Stimulated activated CD4-positive, alpha-beta T cell treated with anti-CD3 and anti-CD28 coated beads, TNF-alpha, amount 100 ng/mL, for 48 hours (primary cell): ENCODE data around the gene LACTB.
A peak's percentile ranks its signal among the peaks of the same experiment; 100 is the strongest.

Source experiments
- DNase-seq, 3 donors: peaks; one replicate each; pipeline ENCODE4 v3.0.0-alpha.2; 2020; ENCODE audit warnings: low read depth in 3 of 3

LACTB gene, protein sequence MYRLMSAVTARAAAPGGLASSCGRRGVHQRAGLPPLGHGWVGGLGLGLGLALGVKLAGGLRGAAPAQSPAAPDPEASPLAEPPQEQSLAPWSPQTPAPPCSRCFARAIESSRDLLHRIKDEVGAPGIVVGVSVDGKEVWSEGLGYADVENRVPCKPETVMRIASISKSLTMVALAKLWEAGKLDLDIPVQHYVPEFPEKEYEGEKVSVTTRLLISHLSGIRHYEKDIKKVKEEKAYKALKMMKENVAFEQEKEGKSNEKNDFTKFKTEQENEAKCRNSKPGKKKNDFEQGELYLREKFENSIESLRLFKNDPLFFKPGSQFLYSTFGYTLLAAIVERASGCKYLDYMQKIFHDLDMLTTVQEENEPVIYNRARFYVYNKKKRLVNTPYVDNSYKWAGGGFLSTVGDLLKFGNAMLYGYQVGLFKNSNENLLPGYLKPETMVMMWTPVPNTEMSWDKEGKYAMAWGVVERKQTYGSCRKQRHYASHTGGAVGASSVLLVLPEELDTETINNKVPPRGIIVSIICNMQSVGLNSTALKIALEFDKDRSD

DNA sequence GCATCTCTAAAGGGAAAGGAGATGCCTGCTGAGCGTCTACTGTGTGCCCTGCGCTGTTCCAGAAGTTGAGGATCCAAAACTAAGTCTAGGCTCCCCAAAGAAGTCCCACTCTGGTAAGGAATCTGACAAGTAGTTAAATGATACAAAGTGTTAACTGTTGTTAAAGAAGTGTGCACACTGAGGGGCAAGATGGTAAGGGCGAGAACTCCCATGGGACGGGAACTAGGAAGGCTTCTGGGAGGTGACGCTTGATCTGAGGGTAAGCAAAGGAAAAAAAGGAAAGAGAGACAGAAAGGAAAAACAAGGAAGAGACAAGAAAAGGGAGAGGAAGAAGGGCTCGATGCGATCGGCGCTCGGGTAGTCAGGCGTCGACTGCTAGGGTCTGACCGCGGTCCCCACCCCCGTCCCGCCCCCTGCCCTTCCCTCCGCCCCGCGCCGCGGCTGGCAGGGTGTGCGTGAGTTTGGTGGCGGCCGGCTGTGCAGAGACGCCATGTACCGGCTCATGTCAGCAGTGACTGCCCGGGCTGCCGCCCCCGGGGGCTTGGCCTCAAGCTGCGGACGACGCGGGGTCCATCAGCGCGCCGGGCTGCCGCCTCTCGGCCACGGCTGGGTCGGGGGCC, at the start of gene LACTB:
Gene LACTB (plus strand): TSS at position 480 of the 620 bp plus-strand sequence. CDS start 11 bp downstream, at position 491.
- peak; percentile 69 to 77 (median 70) for DNase-seq

DNA sequence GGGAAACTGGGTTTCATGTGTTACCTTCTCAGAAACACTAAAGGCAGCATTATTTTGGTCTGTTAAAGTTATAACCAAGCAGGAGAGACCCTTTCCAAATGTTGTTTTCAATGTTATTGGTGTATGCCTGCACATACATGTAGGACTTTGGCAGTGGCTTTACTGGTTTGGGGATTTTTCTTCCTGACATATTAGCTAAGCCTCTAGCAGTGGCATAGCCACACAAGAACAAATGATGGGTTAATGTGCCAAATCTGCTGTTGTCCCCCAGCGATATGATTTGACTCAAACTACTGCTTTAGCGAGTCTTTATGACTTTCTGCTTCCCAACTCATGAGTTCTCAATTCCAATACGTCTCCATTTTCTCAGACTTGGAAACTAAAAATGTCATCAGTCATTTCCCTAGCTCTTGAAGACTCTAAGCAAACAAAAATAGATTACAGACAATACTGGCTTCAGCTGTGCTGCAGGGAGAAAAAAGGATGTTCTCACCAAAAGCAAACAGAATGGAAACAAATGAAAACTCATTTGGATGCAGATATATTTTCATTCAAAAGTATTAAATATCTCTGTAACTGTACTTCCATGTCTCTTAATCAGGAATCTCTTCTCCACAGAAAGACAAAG, 49.5 kb upstream of the LACTB start:
- DNase-seq = no peak

DNA sequence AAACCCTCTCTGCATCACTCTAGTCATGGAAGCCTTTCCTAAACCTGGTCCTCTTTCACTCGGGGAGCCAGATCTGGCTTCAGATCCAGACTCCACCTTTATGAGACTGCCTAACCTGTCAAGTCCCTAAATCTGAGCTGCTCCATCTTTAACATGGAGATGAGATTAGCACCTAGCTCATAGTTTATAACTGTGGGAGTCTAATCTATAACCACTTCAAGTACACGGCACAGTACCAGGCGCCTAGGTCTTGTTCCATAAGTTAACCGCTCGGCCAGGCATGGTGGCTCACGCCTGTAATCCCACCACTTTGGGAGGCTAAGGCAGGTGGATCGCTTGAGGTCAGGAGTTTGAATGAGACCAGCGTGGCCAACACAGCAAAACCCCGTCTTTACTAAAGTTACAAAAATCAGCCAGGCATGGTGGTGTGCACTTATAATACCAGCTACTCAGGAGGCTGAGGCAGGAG, 48.8 kb upstream of the LACTB start:
- DNase-seq = no peak

DNA sequence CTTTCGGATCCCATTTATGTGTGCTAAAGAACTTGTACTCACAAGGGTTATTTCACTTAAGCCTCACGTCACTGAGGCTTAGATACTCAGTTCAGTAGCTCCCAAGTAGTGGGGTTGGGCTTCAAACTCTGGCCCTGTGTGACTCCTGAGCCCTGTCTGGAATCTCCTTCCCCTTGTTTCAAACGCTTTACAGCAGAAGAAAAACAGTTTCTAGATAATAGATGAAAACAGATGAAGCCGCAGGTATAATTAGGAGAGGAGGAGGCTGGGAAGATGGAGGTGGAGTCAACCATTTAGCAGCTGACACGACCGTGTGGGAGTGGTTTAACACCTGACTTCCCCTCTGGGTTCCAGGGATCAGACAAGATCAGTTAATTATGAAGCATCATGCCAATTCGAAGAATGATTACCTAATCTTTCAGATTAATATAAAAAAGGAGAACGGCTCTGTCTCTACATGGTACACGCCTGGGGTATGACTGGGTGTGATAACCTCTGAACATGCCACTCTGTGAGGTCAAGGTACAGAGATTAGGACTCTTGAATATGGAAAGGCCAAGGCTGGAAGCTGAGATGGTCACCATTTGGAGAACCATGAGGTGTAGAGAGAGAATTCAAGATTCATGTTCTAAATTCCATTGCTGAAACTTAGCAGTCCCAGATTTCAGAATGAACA, 48.0 kb upstream of the LACTB start:
- no peak for DNase-seq

DNA sequence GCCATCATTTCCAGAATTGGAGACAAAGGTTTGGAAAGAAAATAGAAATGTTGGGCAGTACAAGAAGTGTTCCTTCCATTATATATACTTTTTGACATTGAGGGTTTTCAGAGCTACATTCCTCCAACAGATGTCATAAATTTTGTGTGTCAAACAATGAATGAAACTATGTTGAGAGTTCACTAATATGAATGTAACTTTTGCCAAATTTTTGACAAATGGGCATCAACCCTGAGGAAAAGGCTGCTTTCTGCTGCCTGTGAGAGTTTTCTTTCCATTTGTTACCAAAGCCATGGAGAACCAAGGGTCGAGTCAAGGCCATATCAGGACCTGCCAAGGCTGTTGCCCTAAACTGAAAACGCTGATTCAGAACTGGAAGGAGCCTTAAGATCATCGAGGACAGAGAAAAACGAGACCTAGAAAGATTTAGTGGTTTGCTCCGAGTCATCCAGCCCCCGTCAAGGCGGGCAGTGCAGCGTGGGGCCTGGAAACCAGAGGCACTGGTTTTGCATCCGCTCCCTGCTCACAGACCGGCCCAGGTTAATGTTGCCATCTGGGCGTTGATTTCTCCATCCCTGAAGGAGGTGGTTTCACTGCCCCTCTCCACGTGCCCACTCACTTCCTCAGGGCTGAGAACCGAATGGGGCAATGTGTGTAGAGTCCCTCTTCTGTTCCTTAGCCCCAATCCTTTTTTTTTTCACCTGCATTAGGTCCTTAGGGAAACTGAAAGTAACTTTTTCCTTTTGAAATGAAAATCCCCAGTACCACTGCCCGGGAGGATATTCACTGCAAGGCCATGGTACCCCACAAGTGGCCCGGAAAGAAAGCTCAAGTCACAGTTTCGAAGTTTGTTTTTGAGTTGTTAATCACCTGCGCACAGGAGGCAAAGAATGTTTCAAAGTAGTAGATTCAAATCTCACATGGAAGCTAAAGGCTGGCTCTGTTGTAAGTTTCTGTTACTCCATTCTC, 46.4 kb upstream of the LACTB start:
- no peak for DNase-seq

DNA sequence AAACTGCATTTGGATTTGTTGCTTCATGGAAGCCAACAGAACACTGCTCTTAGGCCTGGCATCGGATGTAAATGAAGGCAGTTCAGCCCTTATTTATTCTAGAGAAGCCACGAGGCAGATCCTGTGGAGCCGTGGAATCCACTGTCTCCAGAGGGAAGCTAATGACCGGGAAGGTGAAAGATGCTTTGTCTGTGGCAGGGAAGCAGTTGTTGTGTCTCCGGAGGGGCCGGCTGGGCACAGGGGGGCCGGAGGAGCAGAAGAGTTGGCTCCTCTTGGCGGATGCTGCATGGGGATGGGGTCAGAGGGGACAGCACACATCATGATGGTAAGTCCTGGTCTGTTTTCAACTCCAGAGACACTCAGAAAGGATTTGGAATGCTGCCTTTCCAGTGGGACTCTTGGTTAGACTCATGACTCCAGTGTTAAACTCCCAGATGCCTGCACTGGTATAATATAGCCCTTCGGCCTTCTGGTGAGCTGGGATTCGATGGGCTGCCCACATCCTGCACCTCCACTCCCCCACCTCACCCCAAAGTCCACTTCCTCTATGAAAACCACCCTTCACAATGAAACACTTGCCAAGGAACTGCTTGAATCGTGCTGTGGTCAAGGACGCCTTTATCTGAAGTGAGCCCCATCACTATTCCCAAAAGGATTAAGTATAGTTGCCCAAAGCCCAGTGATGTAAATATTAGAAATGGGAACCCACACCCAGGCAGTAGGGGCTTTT, 45.5 kb upstream of the LACTB start:
- no peak for DNase-seq

DNA sequence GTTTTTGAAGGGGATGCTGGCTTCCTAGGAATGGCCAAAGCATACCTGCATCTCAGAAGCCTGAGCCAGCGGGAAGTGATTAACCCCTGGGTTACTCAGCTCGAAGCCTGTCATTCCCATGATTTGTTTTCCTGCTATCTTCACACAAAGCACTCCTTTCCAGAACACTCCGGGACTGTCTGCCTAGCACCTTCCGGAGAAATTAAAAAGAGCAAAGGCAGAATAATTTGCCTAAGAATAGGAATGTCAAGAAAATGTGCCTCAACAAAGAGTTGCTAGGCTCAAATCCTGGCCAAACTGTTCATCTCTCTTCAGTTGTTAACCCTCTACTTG, 45.0 kb upstream of the LACTB start:
- no peak for DNase-seq

DNA sequence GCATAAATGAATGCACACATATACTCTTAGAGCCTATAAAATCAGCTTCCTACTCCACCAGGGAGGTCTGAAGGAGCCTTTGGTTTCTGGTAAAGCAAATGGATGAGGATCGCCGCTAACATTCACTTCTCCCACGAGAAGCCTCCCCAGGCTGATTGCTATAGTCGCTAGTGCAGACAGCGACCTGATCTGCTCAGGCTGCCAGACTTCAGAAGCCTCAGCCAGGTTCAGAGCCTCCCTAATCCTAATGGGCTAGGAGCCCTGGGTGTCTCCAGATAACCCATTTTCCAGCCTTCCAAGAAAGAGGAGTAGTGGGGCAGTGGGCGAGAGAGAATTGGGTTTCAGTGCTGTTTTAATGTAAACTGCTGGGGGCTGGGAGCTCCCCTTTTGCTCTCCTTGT, 43.7 kb upstream of the LACTB start:
- DNase-seq = no peak

DNA sequence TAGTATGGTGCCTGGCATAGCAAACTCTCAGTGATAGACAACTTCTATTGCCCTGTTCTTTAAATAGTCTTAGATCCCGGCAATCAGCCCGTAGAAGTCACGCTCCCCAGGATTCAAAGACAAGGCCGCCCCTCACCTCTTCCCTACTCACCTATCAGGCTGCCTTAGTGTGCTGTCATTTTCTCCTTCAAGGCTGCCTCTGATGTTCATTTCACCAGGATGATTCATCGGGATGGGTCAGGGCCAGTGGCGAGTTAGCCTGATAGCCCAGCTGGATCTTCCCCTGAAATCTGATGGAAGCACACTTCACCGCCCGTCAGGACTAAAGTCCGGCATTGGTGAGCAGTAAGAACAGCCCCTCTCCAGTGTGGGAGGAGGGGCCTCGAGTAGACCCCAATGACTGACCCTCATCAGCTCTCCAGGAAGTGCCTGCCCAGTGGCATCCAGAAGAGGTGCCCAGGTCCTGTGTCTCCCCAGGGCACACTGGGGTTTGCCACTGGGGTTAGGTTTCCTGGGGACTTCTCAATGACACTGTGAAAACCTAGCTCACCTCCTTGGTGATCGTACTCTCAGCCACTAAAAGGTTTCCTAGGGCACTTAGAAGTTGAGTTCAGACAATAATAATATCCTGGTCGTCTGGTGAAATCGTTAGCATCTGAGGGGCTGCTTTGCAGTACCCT, 41.6 kb upstream of the LACTB start:
- no peak for DNase-seq

DNA sequence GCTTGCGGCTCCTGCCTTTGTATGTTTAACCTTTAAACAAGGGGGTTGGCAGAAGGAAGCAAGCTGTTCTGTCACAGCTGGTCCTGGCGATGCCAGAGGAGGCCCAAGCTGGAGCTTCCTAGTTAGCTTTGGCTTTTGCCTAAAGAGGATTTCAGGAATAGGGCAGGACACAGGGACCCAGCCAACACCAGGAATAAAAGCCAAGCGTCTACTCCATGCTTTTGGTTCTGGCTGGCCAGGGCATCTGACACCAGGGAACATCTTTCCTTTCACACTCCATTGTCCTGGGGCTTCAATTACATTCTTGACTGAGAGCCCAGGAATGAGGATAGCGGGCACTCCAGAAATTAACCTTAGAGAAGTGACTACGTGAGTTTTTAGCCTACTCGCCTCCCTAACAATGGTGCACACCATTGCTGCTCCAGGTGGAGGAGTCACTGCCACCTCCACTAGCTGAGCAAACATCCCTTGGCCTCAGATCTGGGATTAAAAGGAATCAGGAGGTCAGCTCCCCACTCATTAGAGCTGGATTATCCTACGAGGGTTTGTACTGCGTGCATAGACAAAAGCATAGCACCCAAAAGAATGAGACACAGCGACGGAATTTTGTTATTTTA, 40.9 kb upstream of the LACTB start:
- no peak for DNase-seq

DNA sequence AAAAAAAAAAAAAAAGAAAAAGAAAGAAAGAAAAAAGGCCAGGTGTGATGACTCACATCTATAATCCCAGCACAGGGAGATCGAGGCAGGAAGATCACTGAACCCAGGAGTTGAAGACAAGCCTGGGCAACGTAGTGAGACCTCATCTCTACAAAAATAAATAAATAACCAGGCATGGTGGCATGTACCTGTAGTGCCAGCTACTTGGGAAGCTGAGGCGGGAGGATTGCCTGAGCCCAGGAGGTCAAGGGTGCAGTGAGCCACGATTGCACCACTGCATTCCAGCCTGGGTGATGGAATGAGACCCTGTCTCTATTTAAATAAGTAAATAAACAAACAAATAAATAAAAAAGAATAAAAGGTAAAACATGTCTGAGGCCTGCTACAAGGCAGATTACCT, 39.3 kb upstream of the LACTB start:
- DNase-seq = no peak

DNA sequence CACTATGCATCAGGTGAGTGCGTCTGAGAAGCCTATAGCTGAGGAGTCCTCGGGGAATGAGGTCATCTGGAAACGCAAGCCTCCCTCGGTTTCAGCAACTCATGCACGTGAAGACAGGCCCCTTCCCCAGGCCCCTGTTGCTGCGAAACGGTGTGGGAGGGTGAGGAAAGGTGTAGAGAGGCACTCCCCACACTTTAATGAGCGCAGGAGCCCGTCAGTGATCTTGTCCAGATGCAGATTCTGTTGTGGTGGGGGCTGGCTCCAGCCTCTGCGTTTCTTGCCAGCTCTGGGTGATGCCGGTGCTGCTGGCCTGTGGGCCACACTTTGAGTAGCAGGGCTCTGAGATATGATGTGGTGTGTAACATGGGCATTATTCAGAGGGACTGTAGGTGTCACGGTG, 38.6 kb upstream of the LACTB start:
- DNase-seq = no peak

DNA sequence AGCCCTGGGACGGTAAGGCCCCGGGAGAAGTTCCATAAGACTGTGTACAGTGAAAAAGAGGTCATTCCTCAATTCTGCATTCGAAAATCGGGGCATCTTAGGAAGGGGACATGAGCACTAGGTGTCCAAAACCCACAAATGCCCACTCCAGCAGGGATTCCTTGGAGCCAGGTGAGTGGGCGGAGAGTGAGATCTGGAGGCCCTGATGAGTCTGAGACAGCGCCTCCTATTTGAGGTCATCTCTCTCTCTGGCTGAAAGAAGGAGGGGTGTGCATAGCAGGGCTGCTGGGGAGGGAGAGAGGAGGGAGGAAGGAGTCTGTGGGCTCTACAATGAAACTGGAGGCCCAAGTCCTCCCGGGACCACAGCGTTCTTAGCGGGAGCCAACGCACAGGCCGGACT, 38.1 kb upstream of the LACTB start:
- DNase-seq = no peak

DNA sequence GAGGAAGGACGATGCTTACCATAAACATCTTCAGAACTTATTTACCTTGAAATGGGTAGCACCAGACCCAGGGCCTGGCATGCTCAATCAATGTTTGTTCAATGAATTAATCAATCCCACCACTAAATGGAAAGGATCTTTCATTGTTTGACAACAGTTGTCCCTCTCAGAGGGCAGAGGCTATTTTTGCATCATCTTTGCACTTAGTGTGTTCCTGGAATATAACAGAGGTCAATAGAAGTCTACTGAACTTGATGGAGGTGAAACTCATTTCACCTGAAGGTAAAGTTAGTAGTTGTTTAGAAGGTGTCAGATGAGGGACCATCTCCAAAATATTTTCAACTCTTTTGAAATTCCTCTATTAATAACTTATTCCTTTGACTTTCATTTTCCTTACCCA, 36.9 kb upstream of the LACTB start:
- no peak for DNase-seq

DNA sequence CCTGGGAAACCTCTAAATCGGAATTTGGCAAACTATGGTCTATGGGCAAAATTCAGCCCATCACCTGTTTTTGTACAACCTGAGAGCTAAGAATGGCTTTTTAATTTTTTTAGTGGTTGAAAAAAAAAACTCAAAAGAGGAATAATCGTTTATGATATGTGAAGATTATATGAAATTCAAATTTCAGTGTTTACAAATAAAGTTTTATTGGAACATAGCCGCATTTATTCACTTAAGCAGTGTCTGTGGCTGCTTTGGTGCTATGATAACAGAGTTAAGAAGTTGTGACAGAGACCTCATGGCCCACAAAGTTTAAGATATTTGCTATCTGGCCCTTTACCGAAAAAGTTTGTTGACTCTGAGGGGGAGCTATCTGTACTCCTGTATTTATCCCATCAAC, 36.4 kb upstream of the LACTB start:
- no peak for DNase-seq

DNA sequence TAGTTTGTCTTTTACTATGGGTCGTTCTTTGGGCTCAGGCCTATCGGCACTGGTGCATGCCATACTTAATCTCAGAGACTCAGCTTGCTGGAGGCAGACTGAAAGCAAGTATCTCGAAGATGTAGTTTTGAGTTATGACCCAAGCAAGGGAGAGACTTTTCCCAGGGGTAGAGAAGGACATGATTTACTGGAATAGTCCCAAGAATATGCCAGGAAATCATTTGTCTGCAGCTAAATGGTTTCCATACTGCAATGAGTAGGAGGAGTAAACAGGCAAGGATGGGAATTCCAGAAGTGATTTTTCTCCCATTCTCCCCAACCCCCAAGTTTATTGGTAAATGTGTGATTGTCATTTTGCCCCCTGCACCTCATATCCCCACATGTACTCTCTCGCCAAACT, 35.4 kb upstream of the LACTB start:
- DNase-seq = no peak

DNA sequence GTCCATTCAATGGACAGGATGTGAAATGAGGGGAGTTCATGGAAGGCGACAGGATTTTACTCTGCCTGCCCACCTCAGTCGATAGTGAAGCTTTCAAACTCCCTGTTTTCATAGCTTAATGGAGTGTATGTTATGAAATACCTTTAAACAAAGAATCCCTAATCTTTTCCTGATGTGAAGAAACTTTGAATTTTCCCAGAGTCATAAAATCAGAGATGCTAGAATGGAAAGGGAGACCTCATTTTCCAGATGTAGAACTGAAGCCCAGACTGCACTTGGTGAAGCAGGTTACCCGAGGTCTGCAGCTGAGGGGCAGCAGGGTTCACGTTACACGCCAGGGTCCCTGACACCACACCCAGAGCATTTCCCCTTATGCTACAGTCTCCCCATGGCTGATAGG, 34.7 kb upstream of the LACTB start:
- no peak for DNase-seq

DNA sequence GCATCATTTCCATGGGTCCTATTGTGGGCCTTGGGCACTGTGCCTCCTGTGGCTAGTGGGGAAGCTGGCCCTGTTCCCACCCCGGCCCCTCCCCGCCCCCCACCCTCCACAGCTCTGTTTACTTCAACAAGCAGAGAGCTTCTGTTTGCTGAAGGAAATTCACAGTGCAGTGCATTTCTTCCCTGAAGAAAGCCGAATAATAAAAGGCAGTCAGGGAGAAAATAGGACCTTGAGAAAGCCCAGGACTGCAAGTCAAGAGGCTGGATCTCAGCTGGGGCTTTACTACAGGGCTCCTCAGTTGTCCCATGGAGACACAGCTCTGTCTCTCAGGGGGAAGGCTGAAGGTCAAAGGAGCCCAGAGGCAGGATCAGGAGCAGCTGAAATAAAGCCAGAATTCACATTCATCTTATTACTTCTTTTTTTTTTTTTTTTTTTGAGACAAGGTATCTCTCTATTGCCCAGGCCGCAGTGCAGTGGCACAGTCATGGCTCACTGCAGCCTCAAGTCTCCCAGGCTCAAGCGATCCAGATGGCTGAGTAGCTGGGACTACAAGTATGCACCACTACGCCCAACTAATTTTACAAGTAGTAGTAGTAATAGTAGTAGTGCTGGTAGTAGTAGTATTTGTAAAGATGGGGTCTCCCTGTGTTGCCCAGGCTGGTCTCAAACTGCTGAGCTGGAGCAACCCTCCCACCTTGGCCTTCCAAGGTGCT, 33.0 kb upstream of the LACTB start:
- no peak for DNase-seq
